DMS114 treated with DMSO at 0.1 percent for 48 hours (cell line): Measurements from ENCODE around the gene HELZ2.

Experiments
- DNase-seq: peaks from one replicate; lab custom pipeline; 2025; ENCODE audit not compliant: unreplicated experiment; lab: John Stamatoyannopoulos, UW

HELZ2 gene

DNA sequence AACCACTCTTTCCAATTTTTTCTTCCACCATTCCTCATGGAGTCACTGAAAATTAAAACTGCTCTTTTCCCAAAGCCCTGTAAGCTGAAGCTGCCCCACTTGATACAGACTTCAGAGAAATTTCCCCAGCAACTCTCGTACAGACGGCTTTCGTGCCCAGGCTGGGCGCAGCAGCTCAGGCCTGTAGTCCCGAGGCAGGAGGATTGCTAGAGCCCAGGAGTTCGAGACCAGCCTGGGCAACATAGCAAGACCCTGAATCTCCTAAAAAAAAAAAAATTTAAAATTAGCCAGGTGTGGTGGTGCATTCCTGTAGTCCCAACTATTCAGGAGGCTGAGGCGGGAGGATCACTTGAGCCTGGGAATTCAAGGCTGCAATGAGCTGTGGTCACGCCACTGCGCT is 46.9 kb downstream of the HELZ2 start:
- no peak for DNase-seq

DNA sequence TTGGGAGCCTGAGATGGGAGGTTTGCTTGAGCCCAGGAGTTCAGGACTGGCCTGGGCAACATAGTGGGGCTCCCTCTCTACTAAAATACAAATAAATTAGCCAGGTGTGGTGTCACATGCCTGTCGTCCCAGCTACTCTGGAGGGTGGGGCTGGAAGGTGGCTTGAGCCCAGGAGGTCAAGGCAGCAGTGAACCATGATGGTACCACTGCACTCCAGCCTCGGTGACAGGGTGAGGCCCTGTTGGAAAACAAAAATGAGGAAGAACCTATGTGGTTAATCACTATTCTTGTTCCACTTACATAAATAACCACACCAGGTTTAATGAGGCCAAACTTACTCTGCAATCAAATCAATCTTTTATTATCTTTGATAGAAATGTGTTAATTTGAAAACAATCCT is 48.1 kb downstream of the HELZ2 start:
- DNase-seq: no peak

DNA sequence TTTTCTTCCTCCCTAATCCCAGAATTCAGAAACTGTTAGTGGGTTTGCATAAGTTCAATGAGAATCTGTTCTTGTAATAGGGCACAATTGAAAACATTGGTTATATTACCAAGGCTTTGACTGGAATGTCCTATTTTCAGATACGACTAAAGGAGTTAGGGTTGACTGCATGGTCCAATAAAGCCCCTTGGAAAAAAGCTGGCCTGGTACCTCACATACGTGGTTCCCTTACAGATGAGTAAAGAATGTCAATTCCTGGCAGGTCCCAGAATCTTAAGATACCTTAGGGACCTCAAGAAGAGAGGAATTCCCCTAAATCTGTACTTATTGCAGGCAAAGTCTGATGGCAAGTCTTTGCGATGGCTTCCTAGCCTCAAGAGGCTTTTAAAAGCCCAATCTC is 48.9 kb downstream of the HELZ2 start:
- DNase-seq: no peak
